IPS-15b (cell line): ENCODE results near the gene RHOT2.

Source experiments
- H3K27me3 ChIP-seq: one replicate; pipeline ENCODE4 v1.6.1; 2013; ENCODE audit warnings: low read length; ENCODE audit not compliant: control insufficient read depth, insufficient read depth
- H3K36me3 ChIP-seq: one replicate; pipeline ENCODE4 v1.6.1; 2013; ENCODE audit warnings: low read length; ENCODE audit not compliant: control insufficient read depth, insufficient read depth
- H3K4me1 ChIP-seq: one replicate; pipeline ENCODE4 v1.6.1; 2013; ENCODE audit warnings: mild to moderate bottlenecking, low read length; ENCODE audit not compliant: control insufficient read depth, insufficient read depth
- H3K4me3 ChIP-seq: one replicate; pipeline ENCODE4 v1.5.1; 2013; ENCODE audit warnings: low read depth, low read length
- H3K9ac ChIP-seq: one replicate; pipeline ENCODE4 v1.6.1; 2013; ENCODE audit warnings: low read depth, mild to moderate bottlenecking, low read length
- H3K9me3 ChIP-seq: one replicate; pipeline ENCODE4 v1.6.1; 2013; ENCODE audit warnings: mild to moderate bottlenecking, low read length; ENCODE audit not compliant: control insufficient read depth, insufficient read depth

The RHOT2 gene

GRCh38 chr16:669666-670065 lies 1.7 kb downstream of the RHOT2 start:
- Histone ChIP-seq H3K4me3 (no peak overlapping the region), H3K27me3 (no peaks in the 10 kb centered on the region), H3K9me3 (no peaks in the 10 kb centered on the region), H3K9ac (peak overlapping the region; percentile 79), H3K36me3 (peaks cover 59% of the 10 kb centered on the region), H3K4me1 (no peaks in the 10 kb centered on the region)

GRCh38 chr16:670485-671352 lies 2.8 kb downstream of the RHOT2 start:
- H3K9ac ChIP-seq: no peak overlapping the region
- peaks cover 59% of the 10 kb centered on the region for H3K36me3 ChIP-seq
- no peaks in the 10 kb centered on the region for H3K27me3 ChIP-seq
- no peak overlapping the region for H3K4me3 ChIP-seq
- H3K9me3 ChIP-seq: no peaks in the 10 kb centered on the region
- no peaks in the 10 kb centered on the region for H3K4me1 ChIP-seq

GRCh38 chr16:671353-672131 lies 3.6 kb downstream of the RHOT2 start:
- Histone ChIP-seq H3K4me3 (no peak overlapping the region), H3K27me3 (no peaks in the 10 kb centered on the region), H3K36me3 (peaks cover 59% of the 10 kb centered on the region)

GRCh38 chr16:672371-672770 lies 4.4 kb downstream of the RHOT2 start:
- Histone ChIP-seq H3K4me3 (no peak overlapping the region), H3K36me3 (peaks cover 55% of the 10 kb centered on the region), H3K9me3 (no peaks in the 10 kb centered on the region), H3K4me1 (no peaks in the 10 kb centered on the region), H3K27me3 (no peaks in the 10 kb centered on the region), H3K9ac (no peak overlapping the region)

More at GRCh38 chr16:671353-672131, 3.6 kb downstream of the RHOT2 start:
- Histone ChIP-seq H3K9me3 (no peaks in the 10 kb centered on the region), H3K4me1 (no peaks in the 10 kb centered on the region), H3K9ac (no peak overlapping the region)

- Histone ChIP-seq H3K4me3 (no peak overlapping the region), H3K36me3 (peaks cover 55% of the 10 kb centered on the region), H3K9ac (no peak overlapping the region), H3K4me1 (no peaks in the 10 kb centered on the region), H3K27me3 (no peaks in the 10 kb centered on the region), H3K9me3 (no peaks in the 10 kb centered on the region)
These were observed 4.9 kb downstream of the RHOT2 start for GRCh38 chr16:672851-673250.

GRCh38 chr16:673399-673991 lies 5.6 kb downstream of the RHOT2 start:
- no peaks in the 10 kb centered on the region for H3K9me3 ChIP-seq
- H3K4me3 ChIP-seq: no peak overlapping the region
- no peaks in the 10 kb centered on the region for H3K27me3 ChIP-seq
- H3K4me1 ChIP-seq: no peaks in the 10 kb centered on the region
- H3K9ac ChIP-seq: no peak overlapping the region
- H3K36me3 ChIP-seq: peaks cover 55% of the 10 kb centered on the region

- Histone ChIP-seq H3K4me3 (peak overlapping the region; percentile 65), H3K9ac (no peak overlapping the region), H3K27me3 (no peaks in the 10 kb centered on the region), H3K36me3 (peaks cover 49% of the 10 kb centered on the region), H3K9me3 (no peaks in the 10 kb centered on the region), H3K4me1 (no peaks in the 10 kb centered on the region)
These were observed 6.4 kb downstream of the RHOT2 start for GRCh38 chr16:674214-674881.

GRCh38 chr16:674968-675883 lies 7.3 kb downstream of the RHOT2 start, which contains the start of gene RHBDL1:
Gene RHBDL1, plus strand, starts transcription at chr16:675671. Its CDS starts 120 bp downstream, at chr16:675791.
- Histone ChIP-seq H3K27me3 (no peaks in the 10 kb centered on the region), H3K9ac (peak within 1 kb of the TSS; percentile 47), H3K4me3 (peak within 1 kb of the TSS; percentile 65), H3K36me3 (peaks cover 41% of the 10 kb centered on the region), H3K9me3 (no peaks in the 10 kb centered on the region), H3K4me1 (no peaks in the 10 kb centered on the region)

GRCh38 chr16:675884-676564 lies 8.1 kb downstream of the RHOT2 start:
- Histone ChIP-seq H3K27me3 (no peaks in the 10 kb centered on the region), H3K4me3 (peak overlapping the region; percentile 65), H3K4me1 (no peaks in the 10 kb centered on the region), H3K9me3 (no peaks in the 10 kb centered on the region), H3K9ac (no peak overlapping the region), H3K36me3 (peaks cover 33% of the 10 kb centered on the region)

- no peak overlapping the region for H3K9ac ChIP-seq
- H3K9me3 ChIP-seq: no peaks in the 10 kb centered on the region
- H3K36me3 ChIP-seq: peaks cover 30% of the 10 kb centered on the region
- no peaks in the 10 kb centered on the region for H3K27me3 ChIP-seq
- H3K4me1 ChIP-seq: no peaks in the 10 kb centered on the region
- peak overlapping the region; percentile 24 for H3K4me3 ChIP-seq
These were observed 8.6 kb downstream of the RHOT2 start for GRCh38 chr16:676565-676902.
